Measurements from ENCODE around the gene SPDYE16. TPM values are rescaled to one million over a fixed set of nuclear protein-coding genes. Genes with fewer than 3 reads are reported as not detected.
"Not testable (repeated sequence)": the region's sequence is repeated elsewhere in the genome, so short reads cannot be mapped to it uniquely, and the experiment has no call there.

Gene SPDYE16
- polyA plus RNA-seq, 4 donors = 1.3 to 6.0 (median 2.9) TPM

- DNase-seq (ENCODE audit: low read depth in 4 of 4, low spot score in 2 of 4) = no peak
Measured at GRCh38 chr7:76505168-76506080, 37.7 kb downstream of the SPDYE16 start.

- DNase-seq (ENCODE audit: low read depth in 4 of 4, low spot score in 2 of 4) = not testable (repeated sequence)
Measured at GRCh38 chr7:76504351-76505167, 38.5 kb downstream of the SPDYE16 start.

- not testable (repeated sequence) for DNase-seq (ENCODE audit: low read depth in 4 of 4, low spot score in 2 of 4)
Measured at GRCh38 chr7:76503244-76503643, 39.9 kb downstream of the SPDYE16 start.

GRCh38 chr7:76502836-76503235 lies 40.3 kb downstream of the SPDYE16 start:
- not testable (repeated sequence) for DNase-seq (ENCODE audit: low read depth in 4 of 4, low spot score in 2 of 4)

- DNase-seq (ENCODE audit: low read depth in 4 of 4, low spot score in 2 of 4) = not testable (repeated sequence)
Measured at GRCh38 chr7:76502224-76502623, 40.9 kb downstream of the SPDYE16 start.

GRCh38 chr7:76499924-76500241 lies 43.2 kb downstream of the SPDYE16 start:
- DNase-seq (ENCODE audit: low read depth in 4 of 4, low spot score in 2 of 4) = not testable (repeated sequence)

- DNase-seq (ENCODE audit: low read depth in 4 of 4, low spot score in 2 of 4) = not testable (repeated sequence)
Measured at GRCh38 chr7:76499201-76499923, 43.7 kb downstream of the SPDYE16 start.

GRCh38 chr7:76498583-76499200 lies 44.4 kb downstream of the SPDYE16 start:
- DNase-seq (ENCODE audit: low read depth in 4 of 4, low spot score in 2 of 4) = not testable (repeated sequence)

GRCh38 chr7:76497918-76498582 lies 45.0 kb downstream of the SPDYE16 start:
- not testable (repeated sequence) for DNase-seq (ENCODE audit: low read depth in 4 of 4, low spot score in 2 of 4)

GRCh38 chr7:76495717-76496116 lies 47.4 kb downstream of the SPDYE16 start:
- not testable (repeated sequence) for DNase-seq (ENCODE audit: low read depth in 4 of 4, low spot score in 2 of 4)

- not testable (repeated sequence) for DNase-seq (ENCODE audit: low read depth in 4 of 4, low spot score in 2 of 4)
Measured at GRCh38 chr7:76492139-76492538, 51.0 kb downstream of the SPDYE16 start.

- not testable (repeated sequence) for DNase-seq (ENCODE audit: low read depth in 4 of 4, low spot score in 2 of 4)
Measured at GRCh38 chr7:76487969-76488368, 55.1 kb downstream of the SPDYE16 start.

GRCh38 chr7:76486618-76487017 lies 56.5 kb downstream of the SPDYE16 start:
- not testable (repeated sequence) for DNase-seq (ENCODE audit: low read depth in 4 of 4, low spot score in 2 of 4)

GRCh38 chr7:76485822-76486610 lies 57.1 kb downstream of the SPDYE16 start:
- not testable (repeated sequence) for DNase-seq (ENCODE audit: low read depth in 4 of 4, low spot score in 2 of 4)

GRCh38 chr7:76484456-76484855 lies 58.6 kb downstream of the SPDYE16 start:
- DNase-seq (ENCODE audit: low read depth in 4 of 4, low spot score in 2 of 4) = not testable (repeated sequence)

- not testable (repeated sequence) for DNase-seq (ENCODE audit: low read depth in 4 of 4, low spot score in 2 of 4)
Measured at GRCh38 chr7:76483081-76483480, 60.0 kb downstream of the SPDYE16 start.

GRCh38 chr7:76482660-76483059 lies 60.4 kb downstream of the SPDYE16 start:
- not testable (repeated sequence) for DNase-seq (ENCODE audit: low read depth in 4 of 4, low spot score in 2 of 4)
